GM18519 (cell line): ENCODE measurements around the gene FGD5.

Experiments used
- ATAC-seq: cut with Tn5 transposase; IDR thresholded peaks from one replicate; pipeline ENCODE4 v1.9.1; 2021; ENCODE audit warnings: mild to moderate bottlenecking, moderate library complexity; ENCODE audit not compliant: unreplicated experiment, low FRiP score

Gene FGD5

GRCh38 chr3:14818804-14819500 is at the start of gene FGD5:
FGD5 (plus strand) TSS chr3:14818962; CDS start chr3:14819072, 110 bp downstream.
- ATAC-seq: no peak

GRCh38 chr3:14769544-14770325 is 49.0 kb upstream of the FGD5 start:
- ATAC-seq: no peak

GRCh38 chr3:14770591-14770990 is 48.2 kb upstream of the FGD5 start:
- ATAC-seq: no peak

- no peak for ATAC-seq
Observed at GRCh38 chr3:14771593-14772497, 46.9 kb upstream of the FGD5 start.

- ATAC-seq: no peak
Observed at GRCh38 chr3:14772533-14773138, 46.1 kb upstream of the FGD5 start.

- ATAC-seq: no peak
Observed at GRCh38 chr3:14773281-14773680, 45.5 kb upstream of the FGD5 start.

GRCh38 chr3:14773691-14774128 is 45.1 kb upstream of the FGD5 start:
- ATAC-seq: no peak

- ATAC-seq: no peak
Observed at GRCh38 chr3:14774431-14774830, 44.3 kb upstream of the FGD5 start.

- no peak for ATAC-seq
Observed at GRCh38 chr3:14775011-14775410, 43.8 kb upstream of the FGD5 start.

GRCh38 chr3:14775563-14775962 is 43.2 kb upstream of the FGD5 start:
- ATAC-seq: no peak

- no peak for ATAC-seq
Observed at GRCh38 chr3:14779069-14779685, 39.6 kb upstream of the FGD5 start.

- peak; percentile 71 for ATAC-seq
Observed at GRCh38 chr3:14780927-14781507, 37.7 kb upstream of the FGD5 start.

GRCh38 chr3:14783480-14784086 is 35.2 kb upstream of the FGD5 start:
- no peak for ATAC-seq

- no peak for ATAC-seq
Observed at GRCh38 chr3:14784087-14784681, 34.6 kb upstream of the FGD5 start.

GRCh38 chr3:14785207-14786155 is 33.3 kb upstream of the FGD5 start:
- ATAC-seq: no peak

- ATAC-seq: no peak
Observed at GRCh38 chr3:14786369-14786768, 32.4 kb upstream of the FGD5 start.

GRCh38 chr3:14787630-14788029 is 31.1 kb upstream of the FGD5 start:
- ATAC-seq: no peak

- no peak for ATAC-seq
Observed at GRCh38 chr3:14788644-14789043, 30.1 kb upstream of the FGD5 start.
